Uterus (tissue), 4 donors: ENCODE measurements around the gene PSMA5. TPM values are rescaled to one million over a fixed set of nuclear protein-coding genes. Genes with fewer than 3 reads are reported as not detected.
A peak's percentile ranks its signal among the peaks of the same experiment; 100 is the strongest.
"Not testable (repeated sequence)": the region's sequence is repeated elsewhere in the genome, so short reads cannot be mapped to it uniquely, and the experiment has no call there.

Experiments used
- DNase-seq, 2 donors: peaks; one replicate each; pipeline ENCODE4 v3.0.0-alpha.2; 2019 to 2020
- H3K27ac ChIP-seq, 2 donors: fragments of 200-600 bp; sonication (generic); 1 replicate in 1 of 2; 2 replicates in 1 of 2; pipeline ENCODE4 v1.5.1; 2016 to 2018
- H3K27me3 ChIP-seq, 2 donors: fragments of 200-600 bp; sonication (generic); one replicate each; pipeline ENCODE4 v1.5.1; 2018 to 2019; ENCODE audit warnings: control low read depth in 1 of 2
- H3K36me3 ChIP-seq, 2 donors: fragments of 200-600 bp; sonication (generic); one replicate each; pipeline ENCODE4 v1.5.1; 2019; ENCODE audit warnings: control low read depth in 1 of 2
- H3K4me1 ChIP-seq, 2 donors: fragments of 200-600 bp; sonication (generic); one replicate each; pipeline ENCODE4 v1.5.1; 2018 to 2019; ENCODE audit warnings: control low read depth in 1 of 2
- H3K4me3 ChIP-seq, 2 donors: fragments of 200-600 bp; sonication (generic); 1 replicate in 1 of 2; 2 replicates in 1 of 2; pipeline ENCODE4 v1.5.1; 2018 to 2019; ENCODE audit warnings: mild to moderate bottlenecking in 1 of 2
- H3K9me3 ChIP-seq, 2 donors: fragments of 200-600 bp; sonication (generic); one replicate each; pipeline ENCODE4 v1.5.1; 2019; ENCODE audit warnings: control low read depth in 1 of 2
- POLR2A ChIP-seq, 2 donors: fragments of 450-650 bp; IDR thresholded peaks; one replicate each; pipeline ENCODE4 v1.6.1; 2016; ENCODE audit warnings: antibody characterized with exemption in 2 of 2, mild to moderate bottlenecking in 1 of 2, moderate library complexity in 1 of 2
- intact Hi-C: fragments of 100-400 bp; cut with DNase I; formaldehyde crosslinking; loops from one replicate; pipeline ENCODE4 v1.15.1; 2023; ENCODE audit warnings: low total_unique reads
- total RNA-seq, 4 donors: library from RNA; depleted of rRNA in 3 of 4; stranded (reverse); fragments of >200 nt in 3 of 4; gene quantifications; one replicate each; pipeline versions ENCODE4 v1.1.0 to v1.2.4, GENCODE V29; 2014 to 2023
- TF ChIP-seq, protein P1 (sequence below), 4 experiments: fragments of 200-600 bp in 2 of 4; fragments of 450-650 bp in 2 of 4; sonication (generic) in 2 of 4; IDR thresholded peaks; one replicate each; pipeline ENCODE4 v1.5.1; 2016 to 2019; ENCODE audit warnings: antibody characterized with exemption in 4 of 4, mild to moderate bottlenecking in 2 of 4, moderate library complexity in 1 of 4
- donor health status: DM: yes; HTN: yes; CAD: no.

Gene PSMA5
- 10 to 100 TPM; 12.6 to 65.8 (median 40.7) TPM for total RNA-seq

DNA sequence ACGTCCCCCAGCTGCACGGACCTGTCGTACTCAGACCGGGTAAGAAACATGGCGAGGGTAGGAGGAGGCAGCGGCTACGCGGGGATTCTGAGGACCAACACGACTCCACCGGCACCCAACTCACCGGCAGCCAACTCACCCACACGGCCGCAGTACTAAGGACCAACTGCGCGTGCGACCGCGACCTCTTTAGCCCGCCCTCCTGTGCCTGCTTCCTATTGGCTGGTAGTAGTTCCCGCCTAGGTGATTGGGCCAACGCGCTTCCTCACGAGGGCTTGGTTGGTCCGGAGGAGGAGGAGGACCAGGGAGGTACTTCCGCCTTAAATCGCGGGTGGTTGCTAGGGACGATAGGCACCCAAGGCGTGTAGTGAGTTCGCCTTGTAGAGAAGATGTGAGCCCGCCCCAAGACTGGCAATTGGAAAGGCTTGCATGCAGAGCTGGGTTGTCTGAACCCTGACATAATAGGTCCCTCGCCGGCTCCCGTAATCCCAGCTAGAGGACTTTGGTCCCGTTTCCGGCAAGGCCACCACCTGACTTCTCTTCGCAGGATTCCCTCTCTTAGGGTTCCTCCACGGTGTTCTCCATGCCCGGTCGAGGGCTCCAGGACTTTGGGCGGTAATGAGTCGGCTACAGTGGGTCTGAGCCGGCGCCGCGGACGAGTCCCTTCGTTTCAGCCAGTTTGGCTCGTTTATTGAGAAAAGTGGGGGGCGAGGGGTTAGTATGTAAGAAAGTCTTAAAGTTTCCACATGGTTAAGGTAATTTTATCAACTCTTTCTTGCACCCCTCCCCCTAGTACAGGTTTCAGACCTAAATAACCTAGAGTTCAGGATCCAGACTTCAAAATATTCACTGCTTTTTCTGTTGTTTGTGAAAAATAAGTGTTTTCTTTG is at the start of gene PSMA5:
Gene PSMA5 (minus strand): TSS at position 168 of the 890 bp plus-strand sequence. CDS start 118 bp downstream, at position 50.
- Histone ChIP-seq H3K36me3 (no peaks in the 10 kb centered on the region), H3K4me3 (peak within 1 kb of the TSS; percentile 80 to 90), H3K27me3 (no peaks in the 10 kb centered on the region), H3K27ac (peak within 1 kb of the TSS; percentile 70 to 86), H3K4me1 (peaks cover 0 to 16% of the 10 kb centered on the region in 2 donors), H3K9me3 (no peaks in the 10 kb centered on the region)
- intact Hi-C loops, result loop anchor here (10.0 kb wide), 1 partner anchor 58 kb away; the partner anchor contains the start of gene ATXN7L2
- DNase-seq, result peak; percentile 94 to 97
- TF ChIP-seq, protein P1, sequence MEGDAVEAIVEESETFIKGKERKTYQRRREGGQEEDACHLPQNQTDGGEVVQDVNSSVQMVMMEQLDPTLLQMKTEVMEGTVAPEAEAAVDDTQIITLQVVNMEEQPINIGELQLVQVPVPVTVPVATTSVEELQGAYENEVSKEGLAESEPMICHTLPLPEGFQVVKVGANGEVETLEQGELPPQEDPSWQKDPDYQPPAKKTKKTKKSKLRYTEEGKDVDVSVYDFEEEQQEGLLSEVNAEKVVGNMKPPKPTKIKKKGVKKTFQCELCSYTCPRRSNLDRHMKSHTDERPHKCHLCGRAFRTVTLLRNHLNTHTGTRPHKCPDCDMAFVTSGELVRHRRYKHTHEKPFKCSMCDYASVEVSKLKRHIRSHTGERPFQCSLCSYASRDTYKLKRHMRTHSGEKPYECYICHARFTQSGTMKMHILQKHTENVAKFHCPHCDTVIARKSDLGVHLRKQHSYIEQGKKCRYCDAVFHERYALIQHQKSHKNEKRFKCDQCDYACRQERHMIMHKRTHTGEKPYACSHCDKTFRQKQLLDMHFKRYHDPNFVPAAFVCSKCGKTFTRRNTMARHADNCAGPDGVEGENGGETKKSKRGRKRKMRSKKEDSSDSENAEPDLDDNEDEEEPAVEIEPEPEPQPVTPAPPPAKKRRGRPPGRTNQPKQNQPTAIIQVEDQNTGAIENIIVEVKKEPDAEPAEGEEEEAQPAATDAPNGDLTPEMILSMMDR (IDR thresholded peaks at IDR 0.05), result no peak
- peak in 1 of 2 donors; percentile 71 for TF ChIP-seq POLR2A (IDR thresholded peaks at IDR 0.05)

DNA sequence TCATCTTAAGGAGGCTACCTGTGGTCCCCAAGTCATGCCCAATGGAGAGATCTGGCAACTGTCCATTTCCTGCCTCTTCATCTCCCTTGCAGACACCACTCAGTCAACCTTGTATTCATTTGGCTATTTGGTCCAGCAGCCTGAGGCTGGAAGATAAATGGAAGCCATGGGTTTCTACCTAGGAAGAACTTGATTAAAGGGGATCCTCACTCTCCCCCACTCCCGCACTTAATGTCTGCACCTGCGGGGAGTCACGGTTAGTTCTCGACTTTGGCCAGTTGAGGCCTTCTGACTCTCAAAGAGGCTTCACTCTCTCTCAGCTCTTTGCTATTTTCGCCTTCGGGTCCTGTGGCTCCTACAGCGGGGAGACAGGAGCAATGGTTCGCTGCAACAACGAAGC is 49.0 kb upstream of the PSMA5 start:
- Histone ChIP-seq H3K9me3 (no peaks in the 10 kb centered on the region), H3K27me3 (no peaks in the 10 kb centered on the region), H3K27ac (no peak overlapping the region), H3K4me1 (no peaks in the 10 kb centered on the region), H3K36me3 (no peaks in the 10 kb centered on the region), H3K4me3 (no peak overlapping the region)
- DNase-seq, result no peak
- TF ChIP-seq, protein P1 (IDR thresholded peaks at IDR 0.05), result no peak
- TF ChIP-seq POLR2A (IDR thresholded peaks at IDR 0.05), result no peak
- intact Hi-C loops, result no loop called here

DNA sequence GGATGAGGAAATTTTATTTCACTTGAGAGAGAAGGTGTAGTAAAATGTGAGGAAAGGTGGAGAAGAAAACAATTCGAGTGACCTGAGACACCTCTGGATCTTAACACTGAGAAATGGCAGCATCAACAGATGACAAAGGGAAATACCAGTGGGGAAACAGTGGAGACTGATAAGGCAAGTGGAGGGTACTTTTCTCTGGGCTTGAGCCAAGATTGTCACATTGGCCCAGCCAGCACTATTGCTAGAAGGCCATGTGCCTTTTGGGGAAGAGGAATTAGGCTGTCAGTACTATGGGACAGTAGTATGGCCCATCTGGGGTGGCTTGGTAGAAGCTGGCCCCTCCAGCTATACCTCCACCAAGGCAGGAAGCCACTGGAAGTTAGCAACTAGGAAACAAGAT is 48.4 kb upstream of the PSMA5 start:
- Histone ChIP-seq H3K27me3 (no peaks in the 10 kb centered on the region), H3K9me3 (no peaks in the 10 kb centered on the region), H3K4me3 (no peak overlapping the region), H3K27ac (no peak overlapping the region), H3K4me1 (no peaks in the 10 kb centered on the region), H3K36me3 (no peaks in the 10 kb centered on the region)
- no peak for DNase-seq
- intact Hi-C loops, result no loop called here
- TF ChIP-seq, protein P1 (IDR thresholded peaks at IDR 0.05), result no peak
- TF ChIP-seq POLR2A (IDR thresholded peaks at IDR 0.05), result no peak

DNA sequence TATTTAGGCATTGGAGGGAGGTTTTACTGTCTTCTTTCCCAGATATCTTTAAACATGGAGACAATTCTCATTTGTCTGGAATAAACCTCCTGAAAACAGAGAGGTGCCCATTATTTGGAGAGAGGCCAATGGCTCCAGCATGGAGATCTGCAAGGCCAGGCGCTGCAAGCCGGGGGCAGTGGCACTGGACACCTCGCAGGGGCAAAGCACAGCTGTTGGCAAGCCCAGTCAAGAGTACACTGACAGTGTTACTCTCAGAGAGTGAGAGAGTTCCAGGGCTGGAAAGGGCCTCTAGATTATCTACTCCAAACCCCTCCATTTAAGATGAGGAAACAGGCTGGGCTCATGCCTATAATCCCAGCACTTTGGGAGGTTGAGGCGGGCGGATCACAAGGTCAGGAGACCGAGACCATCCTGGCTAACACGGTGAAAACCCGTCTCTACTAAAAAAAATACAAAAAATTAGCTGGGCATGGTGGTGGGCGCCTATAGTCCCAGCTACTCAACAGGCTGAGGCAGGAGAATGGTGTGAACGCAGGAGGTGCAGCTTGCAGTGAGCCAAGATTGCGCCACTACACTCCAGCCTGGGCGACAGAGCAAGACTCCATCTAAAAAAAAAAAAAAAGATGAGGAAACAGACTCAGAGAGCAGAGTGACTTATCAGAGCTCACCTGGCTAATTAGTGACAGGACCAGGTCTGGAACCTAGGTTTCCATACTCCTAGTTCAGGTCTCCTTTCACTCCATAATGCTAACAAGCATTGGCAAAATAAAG is 47.2 kb upstream of the PSMA5 start:
- H3K4me1 ChIP-seq, DNase-seq, H3K27ac ChIP-seq, intact Hi-C loops, H3K9me3 ChIP-seq, H3K27me3 ChIP-seq, H3K36me3 ChIP-seq, H3K4me3 ChIP-seq: not testable (repeated sequence)

DNA sequence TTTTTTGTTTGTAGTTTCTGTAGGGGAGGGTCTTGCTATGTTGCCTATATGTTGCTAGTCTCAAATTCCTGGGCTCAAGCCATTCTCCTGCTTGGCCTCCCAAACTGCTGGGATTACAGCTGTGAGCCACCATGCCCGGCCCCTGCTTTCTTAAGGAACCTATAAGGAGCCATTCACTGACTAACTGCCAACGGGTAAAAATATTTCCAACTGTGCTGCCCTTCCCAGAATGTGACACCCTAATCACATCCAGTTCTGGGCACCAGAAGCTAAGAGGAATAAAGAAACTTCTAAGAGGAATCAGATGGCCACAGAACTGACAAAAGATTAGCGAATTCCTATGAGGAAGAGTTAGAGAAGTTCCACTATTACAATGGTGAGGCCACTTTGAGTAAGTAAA is 46.5 kb upstream of the PSMA5 start:
- Histone ChIP-seq H3K36me3 (no peaks in the 10 kb centered on the region), H3K4me3 (no peak overlapping the region), H3K27ac (no peak overlapping the region), H3K4me1 (no peaks in the 10 kb centered on the region), H3K9me3 (no peaks in the 10 kb centered on the region), H3K27me3 (no peaks in the 10 kb centered on the region)
- TF ChIP-seq, protein P1 (IDR thresholded peaks at IDR 0.05), result no peak
- no peak for TF ChIP-seq POLR2A (IDR thresholded peaks at IDR 0.05)
- DNase-seq, result no peak
- intact Hi-C loops, result no loop called here
